GM19239 (cell line): Measurements from ENCODE around the gene ANTXRL.
"Not testable (repeated sequence)": the region's sequence is repeated elsewhere in the genome, so short reads cannot be mapped to it uniquely, and the experiment has no call there.

Experiments
- DNase-seq: peaks from one replicate; pipeline ENCODE4 v3.0.0; 2011; ENCODE audit warnings: low spot score; ENCODE audit not compliant: insufficient read length
- FAIRE-seq: peaks from 2 replicates; lab custom pipeline; 2011; peaks lifted over from hg19 to GRCh38; lab: Jason Lieb, UNC

Gene ANTXRL

GRCh38 chr10:46304671-46305070 is 17.9 kb downstream of the ANTXRL start:
- not testable (repeated sequence) for FAIRE-seq, DNase-seq

GRCh38 chr10:46305079-46305818 is 18.5 kb downstream of the ANTXRL start:
- DNase-seq: no peak
- FAIRE-seq: no peak

GRCh38 chr10:46305986-46306385 is 19.2 kb downstream of the ANTXRL start:
- no peak for DNase-seq
- FAIRE-seq: no peak

- FAIRE-seq (no peak), DNase-seq (no peak)
These were observed 19.9 kb downstream of the ANTXRL start for GRCh38 chr10:46306516-46307184.

- FAIRE-seq: no peak
- no peak for DNase-seq
These were observed 20.7 kb downstream of the ANTXRL start for GRCh38 chr10:46307281-46308112.

GRCh38 chr10:46308113-46308415 is 21.3 kb downstream of the ANTXRL start:
- DNase-seq (no peak), FAIRE-seq (no peak)

- FAIRE-seq: no peak
- DNase-seq: no peak
These were observed 22.1 kb downstream of the ANTXRL start for GRCh38 chr10:46308666-46309450.

- FAIRE-seq: no peak
These were observed 22.8 kb downstream of the ANTXRL start for GRCh38 chr10:46309511-46310142.

GRCh38 chr10:46310143-46310514 is 23.3 kb downstream of the ANTXRL start:
- FAIRE-seq: no peak

More at GRCh38 chr10:46309511-46310142, 22.8 kb downstream of the ANTXRL start:
- no peak for DNase-seq

GRCh38 chr10:46310851-46311250 is 24.1 kb downstream of the ANTXRL start:
- DNase-seq (no peak), FAIRE-seq (no peak)

More at GRCh38 chr10:46310143-46310514, 23.3 kb downstream of the ANTXRL start:
- no peak for DNase-seq

GRCh38 chr10:46311501-46311951 is 24.7 kb downstream of the ANTXRL start:
- DNase-seq (no peak), FAIRE-seq (no peak)

GRCh38 chr10:46311961-46312431 is 25.2 kb downstream of the ANTXRL start:
- not testable (repeated sequence) for DNase-seq, FAIRE-seq

GRCh38 chr10:46312953-46313352 is 26.2 kb downstream of the ANTXRL start:
- FAIRE-seq: no peak

GRCh38 chr10:46314071-46314470 is 27.3 kb downstream of the ANTXRL start:
- no peak for DNase-seq
- no peak for FAIRE-seq

More at GRCh38 chr10:46312953-46313352, 26.2 kb downstream of the ANTXRL start:
- no peak for DNase-seq

- FAIRE-seq, DNase-seq: not testable (repeated sequence)
These were observed 28.5 kb downstream of the ANTXRL start for GRCh38 chr10:46315071-46315860.

GRCh38 chr10:46317370-46317769 is 30.6 kb downstream of the ANTXRL start:
- no peak for FAIRE-seq
- DNase-seq: no peak

GRCh38 chr10:46317889-46318288 is 31.1 kb downstream of the ANTXRL start:
- DNase-seq: no peak
- no peak for FAIRE-seq

GRCh38 chr10:46318799-46319198 is 32.0 kb downstream of the ANTXRL start:
- FAIRE-seq: no peak

GRCh38 chr10:46319389-46319788 is 32.6 kb downstream of the ANTXRL start:
- FAIRE-seq (no peak), DNase-seq (no peak)

More at GRCh38 chr10:46318799-46319198, 32.0 kb downstream of the ANTXRL start:
- DNase-seq: no peak
